Mononuclear cell (primary cell): ENCODE results near the gene DMAP1. TPM values are rescaled to one million over a fixed set of nuclear protein-coding genes. Genes with fewer than 3 reads are reported as not detected.

Source experiments
- H3K27me3 ChIP-seq: 2 replicates; pipeline ENCODE4 v1.6.0; 2011; ENCODE audit warnings: low read length, control low read depth; ENCODE audit not compliant: insufficient read depth
- H3K4me1 ChIP-seq: 2 replicates; pipeline ENCODE4 v1.5.1; 2011; ENCODE audit warnings: mild to moderate bottlenecking, low read length, control low read depth; ENCODE audit not compliant: insufficient read depth
- H3K4me3 ChIP-seq: 2 replicates; pipeline ENCODE4 v1.5.1; 2011; ENCODE audit warnings: mild to moderate bottlenecking, low read length, moderate library complexity
- H3K9me3 ChIP-seq: 2 replicates; pipeline ENCODE4 v1.5.1; 2011; ENCODE audit warnings: low read depth, mild to moderate bottlenecking, control low read depth, low read length
- total RNA-seq: library from RNA; depleted of rRNA; stranded (reverse); fragments of >200 nt; gene quantifications from one replicate; pipeline ENCODE4 v1.2.3, GENCODE V29; 2012

DMAP1 gene
- total RNA-seq, 1 donor = 16.9 TPM

GRCh38 chr1:44239331-44239960 lies 26.2 kb downstream of the DMAP1 start:
- no peaks in the 10 kb centered on the region for H3K9me3 ChIP-seq
- H3K4me3 ChIP-seq = no peak overlapping the region
- H3K4me1 ChIP-seq = peaks cover 14% of the 10 kb centered on the region
- no peaks in the 10 kb centered on the region for H3K27me3 ChIP-seq

- Histone ChIP-seq H3K4me3 (no peak overlapping the region), H3K9me3 (no peaks in the 10 kb centered on the region), H3K4me1 (peaks cover 14% of the 10 kb centered on the region), H3K27me3 (no peaks in the 10 kb centered on the region)
Measured at GRCh38 chr1:44239961-44240371, 26.7 kb downstream of the DMAP1 start.

- Histone ChIP-seq H3K4me1 (peaks cover 14% of the 10 kb centered on the region), H3K9me3 (no peaks in the 10 kb centered on the region), H3K27me3 (no peaks in the 10 kb centered on the region), H3K4me3 (no peak overlapping the region)
Measured at GRCh38 chr1:44240802-44241671, 27.8 kb downstream of the DMAP1 start.

GRCh38 chr1:44242746-44243145 lies 29.5 kb downstream of the DMAP1 start:
- Histone ChIP-seq H3K4me1 (peaks cover 14% of the 10 kb centered on the region), H3K9me3 (no peaks in the 10 kb centered on the region), H3K27me3 (no peaks in the 10 kb centered on the region), H3K4me3 (no peak overlapping the region)

GRCh38 chr1:44243782-44244495 lies 30.7 kb downstream of the DMAP1 start:
- Histone ChIP-seq H3K9me3 (no peaks in the 10 kb centered on the region), H3K27me3 (no peaks in the 10 kb centered on the region), H3K4me3 (no peak overlapping the region), H3K4me1 (peaks cover 5% of the 10 kb centered on the region)

DNA sequence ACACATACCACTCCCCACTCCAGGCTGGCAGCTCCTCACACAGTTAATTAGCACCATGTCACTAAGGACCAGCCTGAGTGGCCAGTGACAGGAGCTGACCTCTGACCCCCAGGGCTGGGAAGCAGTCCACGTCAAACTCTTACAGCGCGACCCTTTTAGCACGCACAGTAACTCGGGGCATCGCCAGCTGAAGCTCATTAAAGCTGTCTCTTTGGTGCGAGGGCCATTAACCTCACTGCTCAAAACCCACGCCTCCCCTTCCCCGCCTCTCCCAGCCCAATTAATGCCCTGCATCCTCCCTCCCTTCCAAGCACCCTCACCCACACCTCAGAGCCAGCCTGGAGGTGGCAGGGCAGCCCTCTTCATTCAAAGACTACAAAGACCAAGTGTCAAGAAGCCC lies 31.7 kb downstream of the DMAP1 start:
- Histone ChIP-seq H3K4me1 (no peaks in the 10 kb centered on the region), H3K9me3 (no peaks in the 10 kb centered on the region), H3K27me3 (no peaks in the 10 kb centered on the region)

DNA sequence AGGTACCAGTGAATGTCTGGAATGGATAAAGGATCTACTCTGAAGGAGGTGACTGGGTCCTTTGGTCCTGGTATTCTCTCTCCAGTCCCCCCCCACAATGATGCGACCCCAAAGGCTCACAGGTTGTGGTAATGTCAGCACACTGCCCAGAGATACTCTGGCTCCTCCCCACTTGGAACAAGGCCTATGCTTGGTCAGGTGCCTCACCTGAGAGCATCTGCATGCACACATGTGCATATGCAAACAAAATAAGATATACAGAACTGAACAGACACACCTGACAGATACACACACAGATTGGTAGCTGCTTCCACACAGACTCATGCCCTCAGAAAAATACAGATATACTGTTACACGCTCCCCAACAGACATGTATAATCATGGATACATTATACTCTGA lies 33.5 kb downstream of the DMAP1 start:
- H3K9me3 ChIP-seq = no peaks in the 10 kb centered on the region
- no peaks in the 10 kb centered on the region for H3K4me1 ChIP-seq
- no peak overlapping the region for H3K4me3 ChIP-seq
- no peaks in the 10 kb centered on the region for H3K27me3 ChIP-seq

More for the DNA sequence above, 31.7 kb downstream of the DMAP1 start:
- no peak overlapping the region for H3K4me3 ChIP-seq

DNA sequence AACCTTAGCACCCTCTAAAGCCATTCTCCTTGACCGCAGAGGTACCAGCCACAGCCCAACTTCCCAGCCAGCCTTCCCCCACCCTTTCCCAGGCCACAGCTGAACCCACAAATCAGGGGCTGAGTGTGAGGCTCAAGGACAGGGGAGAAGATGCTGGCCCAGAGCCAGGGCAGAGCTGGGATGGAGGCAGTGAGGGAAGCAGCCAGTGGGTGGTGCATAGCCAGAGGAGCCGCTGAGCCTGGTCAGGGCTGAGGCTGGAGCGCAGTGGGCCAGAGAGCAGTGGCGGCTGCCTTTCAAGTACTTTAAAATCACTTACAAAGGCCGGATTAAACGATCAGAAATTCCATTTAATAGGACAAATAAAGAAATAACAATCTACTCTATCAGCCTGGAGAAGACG lies 36.3 kb downstream of the DMAP1 start:
- Histone ChIP-seq H3K9me3 (no peaks in the 10 kb centered on the region), H3K27me3 (no peaks in the 10 kb centered on the region), H3K4me1 (no peaks in the 10 kb centered on the region), H3K4me3 (no peak overlapping the region)

DNA sequence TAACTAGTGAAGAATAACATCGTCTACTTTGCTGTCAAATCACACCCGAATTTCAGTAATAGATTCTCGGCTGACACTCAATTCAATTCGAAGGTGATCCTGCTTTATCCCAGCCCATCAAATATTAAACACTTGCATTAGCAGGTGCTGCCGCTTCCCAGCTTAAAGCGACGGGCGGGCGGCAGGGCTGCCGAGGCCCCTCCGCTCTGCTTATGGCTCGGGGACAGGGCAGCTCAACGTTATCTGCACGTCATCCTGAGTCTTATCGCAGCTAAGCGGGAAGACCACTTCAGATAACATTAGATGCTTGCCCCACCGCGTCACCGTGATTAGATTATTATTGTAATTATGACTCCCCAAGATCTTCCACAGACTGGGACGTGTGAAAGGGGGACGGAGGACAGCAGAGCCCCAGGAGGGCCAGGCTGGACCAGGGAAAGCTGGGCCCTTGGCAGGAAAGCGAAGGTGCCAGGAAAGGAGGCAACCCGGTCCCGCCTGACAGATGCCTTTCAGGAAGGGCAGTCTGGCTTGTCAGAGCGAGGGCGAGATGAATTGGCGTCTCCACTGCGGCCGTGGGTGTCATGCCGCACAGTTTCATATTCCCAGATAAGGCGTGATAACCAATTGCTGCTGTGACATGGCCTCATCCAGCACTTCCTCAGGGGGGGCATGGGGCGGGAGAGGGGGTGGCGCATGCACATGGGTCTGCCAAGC lies 37.0 kb downstream of the DMAP1 start:
- Histone ChIP-seq H3K27me3 (no peaks in the 10 kb centered on the region), H3K4me3 (no peak overlapping the region), H3K4me1 (no peaks in the 10 kb centered on the region), H3K9me3 (no peaks in the 10 kb centered on the region)

DNA sequence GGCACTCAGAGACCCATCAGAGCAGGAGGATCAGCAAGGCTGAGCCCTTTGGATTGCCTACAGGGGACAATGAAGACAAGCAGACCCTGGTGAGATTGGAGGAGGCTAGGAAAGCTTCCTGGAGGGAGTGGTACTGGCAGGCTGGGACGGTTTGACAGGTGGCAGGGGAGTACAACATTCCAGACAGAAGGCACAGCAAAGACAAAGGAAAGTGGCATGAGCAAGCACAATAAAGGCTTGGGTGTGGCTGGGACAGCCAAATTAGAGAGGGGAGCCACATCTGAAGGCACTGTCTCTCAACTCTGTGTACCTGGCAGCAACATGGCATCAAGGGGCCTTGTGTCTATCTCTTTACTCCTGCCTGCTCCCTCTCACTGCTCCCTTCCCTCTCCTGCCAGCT lies 38.2 kb downstream of the DMAP1 start:
- H3K9me3 ChIP-seq = no peaks in the 10 kb centered on the region
- no peak overlapping the region for H3K4me3 ChIP-seq
- no peaks in the 10 kb centered on the region for H3K27me3 ChIP-seq
- no peaks in the 10 kb centered on the region for H3K4me1 ChIP-seq

DNA sequence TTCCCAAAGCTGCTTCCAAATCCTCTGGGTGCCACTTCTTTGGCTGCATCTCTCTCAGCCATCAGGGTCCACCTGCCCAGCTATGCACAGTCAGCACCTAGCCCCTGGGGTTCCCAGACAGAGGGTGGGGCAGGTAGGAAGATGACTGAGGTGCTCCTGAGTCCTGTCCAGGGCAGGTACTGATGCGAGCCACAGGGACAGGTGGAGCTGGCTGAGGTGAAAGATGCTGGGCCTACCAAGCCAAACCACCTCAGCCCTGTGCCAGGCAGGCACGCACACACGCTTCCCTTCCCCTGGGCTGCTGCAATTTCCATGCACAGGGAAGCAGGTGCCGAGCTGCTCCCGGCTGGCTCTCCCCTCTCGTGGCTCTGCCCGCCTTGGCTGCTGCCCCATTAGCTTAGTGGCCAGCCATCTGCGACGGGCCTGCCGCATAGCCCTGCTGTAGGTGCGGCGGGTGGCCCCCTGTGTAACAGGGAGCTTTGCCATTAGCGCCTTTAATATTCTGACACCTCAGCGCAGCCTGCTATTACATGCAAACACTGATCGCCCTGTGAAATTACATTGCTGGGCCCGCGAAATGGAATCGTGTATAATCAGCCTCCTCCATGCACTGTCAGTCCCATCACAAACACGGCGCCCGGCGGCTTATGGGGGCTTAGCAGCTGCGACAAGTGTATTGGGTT lies 38.9 kb downstream of the DMAP1 start:
- H3K4me3 ChIP-seq = no peak overlapping the region
- no peaks in the 10 kb centered on the region for H3K27me3 ChIP-seq
- H3K9me3 ChIP-seq = no peaks in the 10 kb centered on the region
- no peaks in the 10 kb centered on the region for H3K4me1 ChIP-seq

DNA sequence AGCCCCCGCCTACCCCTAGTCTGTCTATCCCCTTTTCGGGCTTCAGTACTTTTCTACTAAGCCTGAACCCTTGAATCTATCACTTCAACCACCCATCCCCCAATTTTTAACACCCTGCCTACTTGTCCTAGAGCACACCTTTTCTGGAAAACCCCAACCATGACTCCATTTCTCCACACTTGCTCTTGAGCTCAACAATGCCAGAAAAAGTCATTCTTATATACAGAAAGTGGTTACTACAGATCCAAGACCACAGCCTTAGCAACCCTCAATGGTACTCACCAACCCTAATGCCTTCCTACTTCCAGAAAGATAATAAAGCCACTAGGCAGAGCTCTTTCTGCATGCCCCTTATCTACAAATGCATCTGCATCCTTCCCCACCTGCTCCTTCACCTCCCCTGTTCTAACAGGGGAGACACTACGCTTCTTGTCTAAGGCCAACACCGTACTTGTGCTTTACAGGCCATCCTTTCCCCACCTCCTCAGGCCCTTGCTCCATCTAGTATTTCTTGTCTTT lies 41.2 kb downstream of the DMAP1 start:
- Histone ChIP-seq H3K4me1 (no peaks in the 10 kb centered on the region), H3K27me3 (no peaks in the 10 kb centered on the region), H3K9me3 (no peaks in the 10 kb centered on the region), H3K4me3 (no peak overlapping the region)

DNA sequence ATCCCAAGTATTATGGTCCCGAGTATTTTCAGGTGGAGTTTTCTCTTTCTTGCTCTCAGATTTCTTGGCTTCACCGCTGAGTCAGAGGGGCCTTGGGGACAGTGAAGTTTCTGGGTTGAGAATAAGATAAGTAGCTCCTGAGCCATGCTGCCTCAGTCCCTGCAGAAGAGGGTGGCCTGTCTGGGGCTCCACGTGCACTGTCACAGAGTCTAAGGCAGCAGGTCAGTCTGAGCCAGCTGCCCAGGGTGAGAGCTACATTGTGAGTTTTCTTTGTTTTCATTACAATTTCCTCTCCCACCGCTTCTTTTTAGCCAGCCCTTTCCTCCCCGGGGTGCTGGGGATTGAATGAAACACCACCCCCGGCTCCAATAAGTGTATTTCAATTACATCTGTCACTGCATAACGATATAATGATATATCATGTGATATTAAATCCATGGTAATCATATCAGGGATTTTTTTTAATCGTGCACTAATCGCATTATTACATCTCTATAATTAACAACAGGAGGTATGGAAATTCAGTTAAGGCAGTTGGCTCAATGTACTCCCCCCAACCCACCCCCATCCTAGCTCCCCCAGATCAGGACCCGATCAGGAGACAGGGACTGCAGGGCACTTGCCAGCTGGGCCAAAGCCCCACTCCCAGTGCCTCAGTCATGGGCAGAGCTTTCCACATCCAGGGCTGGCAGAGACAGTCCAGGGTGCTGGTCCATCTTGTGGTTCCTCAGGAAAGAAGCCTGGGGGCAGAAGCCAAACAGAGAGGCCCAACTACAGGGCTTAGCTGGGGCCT lies 43.7 kb downstream of the DMAP1 start:
- no peaks in the 10 kb centered on the region for H3K27me3 ChIP-seq
- H3K4me1 ChIP-seq = peaks cover 6% of the 10 kb centered on the region
- H3K9me3 ChIP-seq = no peaks in the 10 kb centered on the region
- no peak overlapping the region for H3K4me3 ChIP-seq

DNA sequence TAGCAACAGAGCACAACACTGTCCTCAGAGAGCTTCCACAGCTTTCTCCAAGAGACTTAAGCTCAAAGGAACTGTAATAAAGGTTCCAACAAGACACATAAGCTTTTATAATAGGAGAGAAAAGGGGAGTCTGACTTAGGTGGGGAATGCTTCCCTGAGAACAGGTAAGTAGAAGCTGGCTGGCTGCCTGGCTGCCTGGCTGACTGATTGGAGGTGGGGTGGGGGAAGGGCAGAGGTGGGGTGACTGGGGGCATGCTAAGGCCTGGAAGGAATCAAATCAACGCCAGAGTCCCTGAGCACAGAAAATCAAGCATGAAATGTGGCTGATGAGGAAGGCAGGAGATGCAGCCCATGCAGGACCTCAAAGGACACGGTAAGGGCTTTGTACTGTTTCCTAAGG lies 45.8 kb downstream of the DMAP1 start:
- H3K27me3 ChIP-seq = no peaks in the 10 kb centered on the region
- H3K4me3 ChIP-seq = no peak overlapping the region
- no peaks in the 10 kb centered on the region for H3K9me3 ChIP-seq
- peaks cover 27% of the 10 kb centered on the region for H3K4me1 ChIP-seq
